Glomerular endothelial cell (primary cell): ENCODE measurements around the gene MBD3L5. TPM values are rescaled to one million over a fixed set of nuclear protein-coding genes. Genes with fewer than 3 reads are reported as not detected.

ENCODE experiments used
- total RNA-seq: library from RNA; depleted of rRNA; stranded (reverse); fragments of >200 nt; gene quantifications from 2 replicates; pipeline ENCODE4 v1.2.3, GENCODE V29; 2015

The MBD3L5 gene
- total RNA-seq, 1 donor from 2014 or later = not detected

Other genes starting within 250 kb of the MBD3L5 start
- not detected in 2 replicates for gene ADGRE1, start 143.0 kb upstream of the MBD3L5 start, total RNA-seq
- gene MBD3L2B, start 9.1 kb upstream of the MBD3L5 start, total RNA-seq = not detected in 2 replicates
- not detected in 2 replicates for gene MBD3L4, start 9.6 kb downstream of the MBD3L5 start, total RNA-seq
- not detected in 2 replicates for gene MBD3L2, start 18.7 kb downstream of the MBD3L5 start, total RNA-seq
- not detected in 2 replicates for gene MBD3L3, start 28.1 kb downstream of the MBD3L5 start, total RNA-seq
- 4.5 and 8.2 TPM in 2 replicates for gene ZNF557, start 39.1 kb downstream of the MBD3L5 start, total RNA-seq